IPS-15b (cell line): ENCODE data around the gene ACP5.
"Not testable (repeated sequence)": the region's sequence is repeated elsewhere in the genome, so short reads cannot be mapped to it uniquely, and the experiment has no call there.

Experiments
- H3K27me3 ChIP-seq: one replicate; pipeline ENCODE4 v1.6.1; 2013; ENCODE audit warnings: low read length; ENCODE audit not compliant: control insufficient read depth, insufficient read depth
- H3K36me3 ChIP-seq: one replicate; pipeline ENCODE4 v1.6.1; 2013; ENCODE audit warnings: low read length; ENCODE audit not compliant: control insufficient read depth, insufficient read depth
- H3K4me1 ChIP-seq: one replicate; pipeline ENCODE4 v1.6.1; 2013; ENCODE audit warnings: mild to moderate bottlenecking, low read length; ENCODE audit not compliant: control insufficient read depth, insufficient read depth
- H3K4me3 ChIP-seq: one replicate; pipeline ENCODE4 v1.5.1; 2013; ENCODE audit warnings: low read depth, low read length
- H3K9ac ChIP-seq: one replicate; pipeline ENCODE4 v1.6.1; 2013; ENCODE audit warnings: low read depth, mild to moderate bottlenecking, low read length
- H3K9me3 ChIP-seq: one replicate; pipeline ENCODE4 v1.6.1; 2013; ENCODE audit warnings: mild to moderate bottlenecking, low read length; ENCODE audit not compliant: control insufficient read depth, insufficient read depth

ACP5 gene

DNA sequence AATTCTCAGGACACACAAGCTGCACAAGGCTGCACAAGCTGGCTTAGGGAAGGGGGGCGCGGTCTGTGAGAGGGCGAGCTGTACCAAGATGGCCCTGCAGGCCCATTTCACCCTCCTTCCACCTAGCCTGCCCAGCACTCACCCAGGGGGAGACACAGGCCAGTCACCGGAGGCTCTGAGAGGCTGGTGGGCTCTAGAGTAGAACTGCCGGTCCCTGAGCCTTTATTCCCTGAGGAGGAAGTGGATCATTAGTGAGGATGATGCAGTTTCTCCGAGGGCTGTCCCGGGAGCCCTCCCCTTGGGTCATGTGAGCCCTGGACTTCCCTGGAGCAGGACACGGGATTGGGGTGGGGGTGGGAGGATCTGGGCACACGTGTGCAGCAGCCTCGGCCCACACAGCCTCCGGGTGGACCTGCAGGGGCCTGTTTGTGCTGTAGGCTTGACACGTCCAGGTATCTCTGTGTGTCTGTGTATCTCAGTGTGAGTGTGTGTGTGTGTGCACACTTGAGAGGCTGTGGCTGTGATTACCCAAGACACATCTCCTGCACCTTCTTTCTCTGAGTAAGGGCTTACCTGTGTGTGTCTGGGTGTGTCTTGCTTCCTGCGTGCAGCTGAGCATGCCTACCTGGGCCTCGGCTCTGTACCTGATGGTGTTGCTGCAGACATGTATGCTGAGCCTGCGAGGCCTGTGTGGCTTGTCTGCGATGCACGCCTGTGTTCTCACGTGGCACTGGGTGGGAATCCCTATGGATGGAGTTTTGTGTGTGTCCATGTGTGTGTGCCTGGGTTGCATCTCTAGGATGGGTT, at the start of gene ACP5:
Gene ACP5, minus strand, starts transcription at position 195 of the 807 bp plus-strand sequence. CDS start 328 bp downstream, outside the sequence.
- no peaks in the 10 kb centered on the region for H3K9me3 ChIP-seq
- peaks cover 4% of the 10 kb centered on the region for H3K4me1 ChIP-seq
- H3K27me3 ChIP-seq, result no peaks in the 10 kb centered on the region
- peak within 1 kb of the TSS; percentile 74 for H3K4me3 ChIP-seq
- H3K36me3 ChIP-seq, result no peaks in the 10 kb centered on the region
- H3K9ac ChIP-seq, result peak within 1 kb of the TSS; percentile 65

DNA sequence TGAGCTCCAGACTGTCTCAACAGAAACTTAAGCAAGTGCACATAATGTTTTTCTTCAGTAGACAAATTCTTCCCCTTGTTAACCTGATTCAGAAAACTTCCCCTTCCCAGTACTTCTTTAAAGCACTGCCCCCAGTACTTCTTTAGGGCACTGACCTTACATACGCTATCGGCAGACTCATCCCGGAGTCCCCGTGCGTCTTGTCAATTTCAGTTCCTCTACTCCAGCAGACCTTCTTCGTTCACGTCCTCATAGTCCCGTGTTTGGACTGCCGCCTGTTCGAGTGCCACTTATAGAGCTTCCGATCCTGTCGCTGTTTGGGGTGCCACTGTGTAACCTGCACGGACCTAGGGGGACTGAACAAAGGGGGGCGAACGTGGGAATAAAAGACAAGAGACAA, 48.8 kb upstream of the ACP5 start:
- Histone ChIP-seq H3K4me3 (no peak overlapping the region), H3K27me3 (peaks cover 19% of the 10 kb centered on the region), H3K9me3 (no peaks in the 10 kb centered on the region), H3K4me1 (no peaks in the 10 kb centered on the region), H3K9ac (no peak overlapping the region), H3K36me3 (no peaks in the 10 kb centered on the region)

DNA sequence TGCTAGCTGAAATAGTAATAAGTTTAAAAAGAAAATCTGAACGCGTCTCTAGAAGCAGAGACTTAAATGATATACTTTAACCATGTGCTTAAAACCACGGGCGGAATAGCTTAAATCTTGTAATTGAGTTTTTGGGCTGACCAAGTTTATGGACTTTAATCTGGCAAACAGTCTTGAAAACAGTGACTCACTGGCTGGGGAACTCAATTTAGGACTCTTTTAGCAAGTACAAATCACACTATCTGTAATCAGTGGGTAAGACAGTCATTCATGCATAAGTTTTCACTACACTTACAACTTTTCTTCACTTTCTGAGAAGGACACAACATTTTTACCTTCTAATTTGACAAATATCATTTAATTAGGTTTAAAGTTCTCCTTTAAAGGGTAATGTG, 46.6 kb upstream of the ACP5 start:
- no peaks in the 10 kb centered on the region for H3K9me3 ChIP-seq
- peaks cover 7% of the 10 kb centered on the region for H3K36me3 ChIP-seq
- H3K4me1 ChIP-seq, result no peaks in the 10 kb centered on the region
- peak overlapping the region; percentile 14 for H3K4me3 ChIP-seq
- H3K9ac ChIP-seq, result no peak overlapping the region
- H3K27me3 ChIP-seq, result peaks cover 15% of the 10 kb centered on the region

DNA sequence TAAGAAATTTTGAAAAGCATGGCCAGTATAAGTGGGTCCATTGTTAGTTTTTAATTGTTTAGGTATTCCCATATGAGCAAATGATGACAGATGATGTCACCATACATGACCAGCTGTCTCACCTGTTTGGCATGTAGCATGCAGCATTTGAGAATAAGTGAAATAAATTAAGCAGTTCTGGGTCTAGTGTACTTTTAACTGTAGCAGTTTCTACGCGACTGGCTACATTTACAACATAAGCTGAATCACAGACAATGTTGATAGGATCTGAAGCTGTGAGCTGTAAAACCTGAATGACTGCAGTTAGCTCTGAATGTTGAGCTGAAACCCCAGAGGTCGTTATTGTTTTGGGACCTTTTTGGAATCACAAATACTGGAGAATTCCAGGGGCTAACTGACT, 45.0 kb upstream of the ACP5 start:
- not testable (repeated sequence) for H3K4me1 ChIP-seq, H3K4me3 ChIP-seq

DNA sequence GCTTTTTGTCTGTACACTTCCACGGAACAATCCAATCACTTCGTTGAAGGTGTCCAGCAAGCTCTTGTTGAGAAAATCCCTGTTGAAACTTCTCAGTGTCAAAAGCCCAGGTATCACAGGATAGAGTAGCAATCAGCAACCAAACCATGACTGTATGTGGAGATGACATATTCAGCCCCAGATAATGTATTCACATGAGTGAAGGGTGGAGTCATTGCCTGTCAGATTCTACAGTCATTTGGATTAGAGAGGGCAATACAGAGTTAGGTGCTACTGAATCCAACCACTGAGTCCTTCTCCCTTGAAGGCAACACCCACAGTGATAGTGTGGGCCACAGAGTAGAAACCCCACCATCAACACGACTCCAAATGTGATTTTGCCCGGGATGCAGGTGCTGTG, 43.1 kb upstream of the ACP5 start:
- Histone ChIP-seq H3K4me3 (no peak overlapping the region), H3K36me3 (peaks cover 35% of the 10 kb centered on the region), H3K9ac (no peak overlapping the region), H3K4me1 (no peaks in the 10 kb centered on the region), H3K9me3 (peaks cover 23% of the 10 kb centered on the region), H3K27me3 (peaks cover 13% of the 10 kb centered on the region)

More for the DNA sequence above, 45.0 kb upstream of the ACP5 start:
- H3K9ac ChIP-seq, H3K9me3 ChIP-seq: not testable (repeated sequence)
- peaks cover 19% of the 10 kb centered on the region for H3K36me3 ChIP-seq
- H3K27me3 ChIP-seq, result peaks cover 15% of the 10 kb centered on the region

DNA sequence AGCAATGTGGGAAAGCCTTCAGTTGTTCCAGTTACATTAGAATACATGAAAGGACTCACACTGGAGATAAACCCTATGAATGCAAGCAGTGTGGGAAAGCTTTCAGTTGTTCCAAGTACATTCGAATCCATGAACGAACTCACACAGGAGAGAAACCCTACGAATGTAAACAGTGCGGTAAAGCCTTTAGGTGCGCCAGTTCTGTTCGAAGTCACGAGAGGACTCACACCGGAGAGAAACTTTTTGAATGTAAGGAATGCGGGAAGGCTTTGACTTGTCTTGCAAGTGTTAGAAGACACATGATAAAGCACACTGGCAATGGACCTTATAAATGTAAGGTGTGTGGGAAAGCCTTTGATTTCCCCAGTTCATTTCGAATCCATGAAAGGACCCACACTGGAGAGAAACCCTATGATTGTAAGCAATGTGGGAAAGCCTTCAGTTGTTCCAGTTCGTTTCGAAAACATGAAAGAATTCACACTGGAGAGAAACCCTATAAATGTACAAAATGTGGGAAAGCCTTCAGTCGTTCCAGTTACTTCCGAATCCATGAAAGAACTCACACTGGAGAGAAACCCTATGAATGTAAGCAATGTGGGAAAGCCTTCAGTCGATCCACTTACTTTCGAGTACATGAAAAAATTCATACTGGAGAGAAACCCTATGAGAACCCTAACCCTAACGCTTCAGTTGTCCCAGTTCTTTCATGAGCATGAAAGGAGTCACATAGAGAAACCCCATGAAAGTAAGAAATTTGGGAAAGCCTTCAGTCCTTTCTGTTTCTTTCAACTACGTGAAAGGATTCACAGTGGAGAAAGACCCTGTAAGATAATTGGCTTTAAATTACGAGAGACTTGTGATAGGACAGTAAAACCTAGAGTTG, 40.0 kb upstream of the ACP5 start:
- H3K4me1 ChIP-seq, result no peaks in the 10 kb centered on the region
- no peak overlapping the region for H3K4me3 ChIP-seq
- H3K9ac ChIP-seq, result no peak overlapping the region
- peaks cover 47% of the 10 kb centered on the region for H3K36me3 ChIP-seq
- no peaks in the 10 kb centered on the region for H3K27me3 ChIP-seq
- H3K9me3 ChIP-seq, result peaks cover 23% of the 10 kb centered on the region

- H3K4me3 ChIP-seq, result no peak overlapping the region
- peaks cover 33% of the 10 kb centered on the region for H3K36me3 ChIP-seq
- no peaks in the 10 kb centered on the region for H3K27me3 ChIP-seq
- no peak overlapping the region for H3K9ac ChIP-seq
- peaks cover 17% of the 10 kb centered on the region for H3K9me3 ChIP-seq
- no peaks in the 10 kb centered on the region for H3K4me1 ChIP-seq
Measured at GRCh38 chr19:11612816-11613511, 35.5 kb upstream of the ACP5 start.

DNA sequence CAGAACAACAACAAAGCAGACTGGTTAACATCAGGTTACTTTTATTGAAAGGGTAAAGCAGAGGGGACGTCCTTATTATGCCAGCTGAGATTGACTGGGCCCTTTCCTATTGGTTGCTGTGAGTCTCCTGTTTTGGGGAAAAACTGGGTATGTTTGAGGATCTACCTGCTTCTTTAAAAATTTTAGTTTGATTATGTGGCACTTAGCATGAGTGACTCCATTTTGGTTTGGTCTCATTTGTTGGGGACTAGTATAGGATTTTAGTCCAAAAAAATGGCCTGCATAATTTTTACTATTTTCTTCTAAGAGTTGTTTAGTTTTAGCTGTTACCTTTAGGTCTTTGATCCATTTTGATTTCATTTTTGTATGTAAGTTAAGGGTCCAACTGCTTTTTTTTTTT, 34.3 kb upstream of the ACP5 start:
- Histone ChIP-seq H3K9me3 (peaks cover 6% of the 10 kb centered on the region), H3K9ac (no peak overlapping the region), H3K27me3 (no peaks in the 10 kb centered on the region), H3K4me3 (no peak overlapping the region), H3K4me1 (no peaks in the 10 kb centered on the region), H3K36me3 (peaks cover 27% of the 10 kb centered on the region)

DNA sequence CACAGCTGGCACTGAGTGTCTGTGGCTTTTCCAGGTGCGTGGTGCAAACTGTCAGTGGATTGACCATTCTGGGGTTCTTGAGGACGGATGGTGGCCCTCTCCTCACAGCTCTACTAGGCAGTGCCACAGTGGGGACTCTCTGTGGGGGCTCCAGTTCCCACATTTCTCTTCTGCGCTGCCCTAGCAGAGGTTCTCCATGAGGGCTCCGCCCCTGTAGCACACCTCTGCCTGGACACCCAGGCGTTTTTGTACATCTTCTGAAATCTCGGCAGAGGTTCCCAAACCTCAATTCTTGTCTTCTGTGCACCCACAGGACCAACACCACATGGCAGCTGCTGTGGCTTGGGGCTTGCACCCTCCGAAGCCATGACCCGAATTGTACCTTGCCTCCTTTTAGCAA, 29.0 kb upstream of the ACP5 start:
- no peak overlapping the region for H3K9ac ChIP-seq
- no peak overlapping the region for H3K4me3 ChIP-seq
- H3K4me1 ChIP-seq, result no peaks in the 10 kb centered on the region
- no peaks in the 10 kb centered on the region for H3K9me3 ChIP-seq
- no peaks in the 10 kb centered on the region for H3K27me3 ChIP-seq
- H3K36me3 ChIP-seq, result peaks cover 18% of the 10 kb centered on the region

- not testable (repeated sequence) for H3K27me3 ChIP-seq, H3K9me3 ChIP-seq, H3K4me3 ChIP-seq, H3K9ac ChIP-seq, H3K4me1 ChIP-seq
- H3K36me3 ChIP-seq, result peaks cover 11% of the 10 kb centered on the region
Measured at GRCh38 chr19:11599704-11600103, 22.3 kb upstream of the ACP5 start.

DNA sequence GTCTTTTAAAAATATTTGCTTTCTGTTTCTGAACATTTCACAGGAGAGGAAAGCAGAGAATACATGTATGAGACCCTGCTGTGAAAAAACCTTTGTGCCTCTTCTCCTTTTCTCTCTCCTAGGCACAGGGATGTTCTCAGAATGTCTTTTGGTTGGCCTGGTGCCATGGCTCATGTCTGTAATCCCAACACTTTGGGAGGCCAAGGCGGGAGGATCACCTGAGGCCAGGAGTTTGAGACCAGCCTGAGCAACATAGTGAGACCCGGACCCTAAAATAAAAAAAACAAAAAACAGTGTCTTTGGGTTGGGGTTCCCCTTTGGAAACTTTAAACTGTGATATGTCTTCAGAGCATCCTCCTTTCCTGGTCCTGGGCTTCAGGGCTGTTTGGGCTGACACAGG, 21.3 kb upstream of the ACP5 start:
- H3K9me3 ChIP-seq, result no peaks in the 10 kb centered on the region
- H3K36me3 ChIP-seq, result peaks cover 6% of the 10 kb centered on the region
- no peaks in the 10 kb centered on the region for H3K27me3 ChIP-seq
- no peak overlapping the region for H3K4me3 ChIP-seq
- peaks cover 5% of the 10 kb centered on the region for H3K4me1 ChIP-seq
- peak overlapping the region; percentile 6 for H3K9ac ChIP-seq
